HG02642 (cell line): ENCODE measurements around the gene NRCAM.
"Not testable (repeated sequence)": the region's sequence is repeated elsewhere in the genome, so short reads cannot be mapped to it uniquely, and the experiment has no call there.

Source experiments
- ATAC-seq: cut with Tn5 transposase; IDR thresholded peaks from one replicate; pipeline ENCODE4 v1.9.1; 2021; ENCODE audit warnings: mild to moderate bottlenecking; ENCODE audit not compliant: unreplicated experiment, poor library complexity

NRCAM gene

DNA sequence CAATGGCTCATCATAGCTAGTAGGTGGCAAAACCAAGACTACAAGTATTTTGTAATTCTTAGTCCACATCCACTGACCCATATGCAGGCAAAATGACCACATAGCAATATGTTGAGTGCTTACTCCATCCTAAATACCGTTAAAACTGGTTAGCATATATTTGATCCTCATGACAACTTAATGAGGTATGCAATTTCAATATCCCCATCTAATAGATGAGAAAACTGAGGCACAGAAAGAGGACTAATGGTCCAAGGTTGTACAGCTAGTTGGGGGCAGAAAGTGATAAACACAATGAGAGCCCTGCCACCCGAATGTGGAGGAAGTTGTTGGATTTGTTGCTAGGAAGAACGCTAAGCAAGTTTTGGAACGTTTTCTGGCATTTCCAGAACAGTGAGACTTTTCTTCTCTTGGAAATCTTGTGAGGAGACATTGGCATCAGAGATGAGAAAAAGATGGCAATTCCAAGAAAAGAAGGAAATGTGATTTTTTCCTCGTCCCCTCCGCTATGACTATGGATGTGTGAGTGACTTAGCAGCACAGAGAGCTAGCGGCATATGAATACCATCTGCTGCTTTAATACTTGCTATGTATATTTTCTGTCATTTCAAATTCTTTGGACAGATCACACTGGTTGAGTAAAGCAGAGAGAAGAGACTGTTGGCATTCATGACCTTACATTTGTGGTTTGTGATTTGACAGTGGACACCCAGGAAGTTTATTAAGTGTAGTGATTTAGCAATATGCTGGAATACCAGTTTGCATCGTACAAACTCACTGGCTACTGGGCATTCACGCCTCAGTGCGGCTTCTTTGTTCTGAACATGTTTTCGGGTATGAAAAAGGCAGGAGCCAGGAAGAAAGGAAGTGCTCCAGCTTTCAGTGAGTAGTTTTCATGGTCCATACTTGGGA is 51.5 kb downstream of the NRCAM start:
- no peak for ATAC-seq

DNA sequence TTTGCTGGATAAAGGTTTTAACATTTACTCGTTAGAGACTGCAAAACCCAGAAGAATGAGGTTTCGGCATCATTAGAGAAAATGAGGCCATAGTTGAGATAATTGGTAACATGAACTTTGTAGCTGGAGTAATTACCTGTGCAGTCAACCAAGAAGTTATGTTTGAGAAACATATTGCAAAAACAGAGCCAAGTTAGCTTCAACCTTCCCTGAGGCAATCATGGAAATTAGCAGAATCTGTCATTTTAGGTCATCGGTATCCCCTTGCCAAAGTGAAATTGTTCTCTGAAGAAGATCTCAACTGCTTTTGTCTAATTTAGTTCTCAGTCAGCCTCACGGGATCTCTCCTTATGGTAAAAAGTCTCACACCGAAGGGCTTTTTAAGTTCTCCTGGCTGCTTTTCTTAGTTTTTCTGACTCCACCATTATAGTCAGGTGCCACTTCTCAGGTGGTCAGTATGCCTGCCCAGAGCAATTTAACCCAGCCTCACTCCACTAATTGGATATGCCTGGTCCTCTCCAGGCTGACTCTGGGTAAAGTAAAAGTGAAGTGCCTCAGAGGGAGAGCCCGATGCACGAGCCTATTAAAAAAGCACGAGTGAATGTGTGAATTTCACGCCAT is 52.5 kb downstream of the NRCAM start:
- ATAC-seq: no peak

GRCh38 chr7:108402865-108403264 is 53.4 kb downstream of the NRCAM start:
- ATAC-seq: no peak

DNA sequence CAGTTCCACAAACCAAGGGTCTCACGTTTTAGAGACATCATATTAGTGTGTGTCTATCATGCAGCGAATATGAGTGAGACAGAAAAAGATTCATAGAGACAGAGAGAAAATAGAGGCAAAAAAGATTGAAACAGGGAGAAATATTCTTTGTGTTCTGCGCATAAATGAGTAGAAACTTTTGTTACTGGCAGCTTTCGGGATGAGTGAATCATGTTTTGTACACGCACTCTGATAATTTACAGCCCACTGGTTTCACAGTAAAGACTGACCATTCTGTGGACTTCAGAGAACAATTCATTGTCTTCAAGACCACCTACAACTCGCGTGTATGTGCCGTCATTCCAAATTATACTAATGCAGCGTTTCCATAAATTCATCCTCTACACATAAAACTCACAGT is 60.2 kb downstream of the NRCAM start:
- ATAC-seq: no peak

GRCh38 chr7:108395426-108395825 is 60.8 kb downstream of the NRCAM start:
- no peak for ATAC-seq

DNA sequence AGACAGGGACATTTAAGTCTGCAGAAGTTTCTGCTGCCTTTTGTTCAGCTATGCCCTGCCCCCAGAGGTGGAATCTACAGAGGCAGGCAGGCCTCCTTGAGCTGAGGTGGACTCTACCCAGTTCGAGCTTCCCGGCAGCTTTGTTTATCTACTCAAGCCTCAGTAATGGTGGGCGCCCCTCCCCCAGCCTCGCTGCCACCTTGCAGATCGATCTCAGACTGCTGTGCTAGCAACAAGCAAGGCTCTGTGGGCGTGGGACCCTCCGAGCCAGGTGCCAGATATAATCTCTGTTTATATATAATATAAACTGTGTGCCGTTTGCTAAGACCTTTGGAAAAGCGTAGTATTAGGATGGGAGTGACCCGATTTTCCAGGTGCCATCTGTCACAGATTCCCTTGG is 63.1 kb downstream of the NRCAM start:
- not testable (repeated sequence) for ATAC-seq

GRCh38 chr7:108387686-108388085 is 68.5 kb downstream of the NRCAM start:
- not testable (repeated sequence) for ATAC-seq

DNA sequence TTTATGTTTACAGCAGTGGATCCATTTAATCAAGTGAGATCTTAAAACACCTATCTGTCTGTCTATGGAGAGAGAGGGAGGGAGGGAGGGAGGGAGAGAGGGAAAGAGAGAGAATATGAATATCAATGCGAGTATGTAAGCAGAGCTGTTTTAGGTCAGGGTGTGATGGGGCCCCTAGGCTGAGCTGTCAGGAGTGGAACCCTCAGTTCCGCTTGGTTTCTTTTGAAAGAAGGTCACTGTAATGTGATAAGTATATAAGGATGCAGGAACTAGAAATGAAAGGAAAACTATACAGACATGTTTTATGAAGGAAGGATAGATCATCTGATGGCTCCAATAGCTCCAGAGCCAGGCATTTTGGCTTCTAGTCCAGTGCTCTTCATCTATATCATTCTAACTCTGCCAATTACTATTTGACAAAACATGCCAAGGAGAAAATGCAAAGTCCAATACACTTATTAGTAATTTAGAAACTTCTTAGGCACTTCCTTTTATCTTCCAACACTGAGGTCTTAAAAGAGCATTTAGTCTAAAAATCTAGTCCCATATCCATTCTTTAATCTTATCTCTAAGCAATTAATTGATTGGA is 70.3 kb downstream of the NRCAM start:
- ATAC-seq: no peak

- peak; percentile 75 for ATAC-seq
These were observed 71.3 kb downstream of the NRCAM start for GRCh38 chr7:108384716-108385483.

GRCh38 chr7:108382932-108383331 is 73.3 kb downstream of the NRCAM start:
- ATAC-seq: no peak

DNA sequence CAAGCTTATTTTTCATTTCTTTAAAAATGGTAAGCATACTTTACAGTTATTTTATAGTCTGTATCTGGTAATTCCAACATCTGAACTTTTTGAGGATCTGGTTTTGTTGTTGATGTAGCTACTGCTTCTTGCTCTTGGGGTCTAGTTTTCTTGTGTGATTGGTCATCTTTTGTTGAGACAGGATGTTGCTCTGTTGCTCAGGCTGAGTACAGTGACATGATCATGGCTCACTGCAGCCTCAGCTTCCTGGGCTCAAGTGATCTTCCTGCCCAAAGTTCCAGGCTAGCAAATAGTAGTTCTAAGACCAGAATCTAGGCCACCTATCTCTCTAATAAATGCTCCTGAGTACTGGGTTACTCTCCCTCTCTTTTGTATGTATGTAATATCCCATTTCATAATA is 75.7 kb downstream of the NRCAM start:
- no peak for ATAC-seq

GRCh38 chr7:108376206-108376605 is 80.0 kb downstream of the NRCAM start:
- ATAC-seq: no peak

DNA sequence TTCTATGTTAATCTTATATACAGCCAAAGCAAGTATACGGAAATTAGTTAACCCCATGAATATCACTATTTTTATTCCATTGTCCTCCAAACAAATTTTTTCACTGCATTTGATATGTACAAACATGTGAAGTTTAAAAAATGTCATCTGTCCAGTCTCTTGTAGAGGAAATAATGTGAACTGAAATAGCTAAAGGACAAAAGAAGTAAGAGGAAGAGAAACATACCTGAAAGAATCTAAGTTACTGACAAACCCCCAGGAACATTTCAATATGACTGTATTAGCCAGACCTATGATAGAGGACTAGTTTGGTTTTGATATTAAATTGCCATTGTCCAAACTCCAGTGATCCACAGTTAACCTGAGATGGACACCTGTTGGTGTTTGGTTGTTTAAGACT is 80.6 kb downstream of the NRCAM start:
- no peak for ATAC-seq

DNA sequence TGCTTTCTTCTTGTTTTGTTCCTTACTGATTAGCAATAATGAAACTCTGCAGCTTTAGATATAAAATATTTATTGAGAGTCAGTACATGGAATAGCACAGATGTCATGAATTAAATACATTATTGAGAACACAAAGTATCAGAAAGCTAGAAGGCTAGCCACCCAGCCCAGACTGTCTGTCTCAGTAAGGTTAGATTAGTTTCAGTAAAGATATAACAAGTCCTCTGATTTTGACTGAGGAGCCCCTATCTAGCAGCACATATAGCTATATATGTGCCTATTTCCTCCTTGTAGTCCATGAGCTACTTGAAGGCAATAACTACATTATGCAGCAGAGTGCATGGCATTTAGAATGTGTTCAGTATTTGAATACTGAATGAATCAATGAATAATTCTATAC is 81.3 kb downstream of the NRCAM start:
- ATAC-seq: no peak

DNA sequence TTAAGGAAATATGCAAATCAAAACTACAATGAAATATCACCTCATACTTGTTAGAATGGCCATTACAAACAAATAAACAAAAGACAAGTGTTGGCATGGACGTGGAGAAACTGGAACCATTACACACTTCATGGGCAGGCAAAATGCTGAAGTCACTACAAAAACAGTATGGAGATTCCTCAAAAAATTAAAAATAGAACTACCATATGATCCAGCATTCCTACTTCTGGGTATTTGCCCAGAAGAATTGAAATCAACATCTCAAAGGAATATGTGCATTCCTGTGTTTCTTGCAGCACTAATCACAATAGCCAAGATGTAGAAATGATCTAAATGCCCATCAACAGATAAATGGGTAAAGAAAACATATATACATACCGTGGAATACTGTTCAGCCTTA is 83.6 kb downstream of the NRCAM start:
- no peak for ATAC-seq

- no peak for ATAC-seq
These were observed 85.6 kb downstream of the NRCAM start for GRCh38 chr7:108370616-108371015.

GRCh38 chr7:108368466-108368865 is 87.8 kb downstream of the NRCAM start:
- ATAC-seq: no peak

DNA sequence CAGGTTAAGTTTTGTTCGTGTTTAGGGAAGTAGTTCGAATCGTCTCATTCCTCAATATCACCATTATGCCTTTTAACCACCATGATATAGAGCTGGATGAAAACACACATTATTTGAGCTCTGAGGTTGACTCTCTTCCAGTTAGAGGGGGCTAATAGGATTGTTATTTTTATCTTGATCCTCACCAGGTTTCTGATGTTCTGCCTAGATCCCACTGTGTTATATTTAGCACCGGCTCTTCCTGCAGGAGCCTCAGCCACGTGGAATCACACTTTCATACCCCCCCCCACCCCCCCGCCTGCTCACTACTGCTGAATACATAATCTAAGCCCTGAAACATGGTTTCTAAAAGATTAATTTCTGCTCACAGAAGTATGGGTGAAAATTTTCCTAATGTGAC is 88.3 kb downstream of the NRCAM start:
- no peak for ATAC-seq

GRCh38 chr7:108367314-108367713 is 88.9 kb downstream of the NRCAM start:
- ATAC-seq: no peak

DNA sequence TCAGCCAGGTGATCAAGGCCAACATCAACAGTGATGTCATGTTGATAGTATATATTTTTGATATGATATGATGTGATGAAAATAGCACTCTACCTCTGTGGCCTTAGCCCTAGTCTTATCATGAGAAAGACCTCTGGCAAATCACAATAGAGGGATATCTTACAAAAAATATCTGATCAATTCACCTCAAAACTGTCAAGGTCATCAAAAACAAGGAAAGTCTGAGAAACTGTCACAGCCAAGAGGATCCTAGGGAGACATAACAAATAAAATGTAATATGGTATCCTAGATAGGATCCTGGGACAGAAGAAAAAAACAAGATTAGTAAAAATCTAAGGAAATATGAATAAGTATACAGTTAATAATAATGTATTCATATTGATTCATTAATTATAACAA is 92.6 kb downstream of the NRCAM start:
- no peak for ATAC-seq
